Sciatic nerve (tissue), 2 donors: ENCODE measurements around the gene CSNK1D. TPM values are rescaled to one million over a fixed set of nuclear protein-coding genes. Genes with fewer than 3 reads are reported as not detected.

Experiments used
- ATAC-seq: fragments of 200-7000 bp; cut with Tn5 transposase; one replicate; pipeline ENCODE4 v1.9.1; 2020; ENCODE audit warnings: mild to moderate bottlenecking, moderate library complexity
- DNase-seq: peaks from one replicate; pipeline ENCODE4 v3.0.0-alpha.2; 2020; ENCODE audit warnings: low spot score
- intact Hi-C: fragments of 100-400 bp; cut with DNase I; formaldehyde crosslinking; loops from one replicate; pipeline ENCODE4 v1.14.2; 2022
- total RNA-seq: library from RNA; stranded (reverse); fragmentation: NEBNext Ultra II Directional; extraction: Animal tissue kit (Norgen Biotek cat#: 25700); gene quantifications from one replicate; pipeline ENCODE4 v1.2.1, GENCODE V29; 2021
- donor health status: DM: no; HTN: no; CAD: no.
- donor health status: DM: no; HTN: no; CAD: no.

The CSNK1D gene
- total RNA-seq, 1 donor from 2014 or later, result 152 TPM

GRCh38 chr17:82281502-82282238, 8.2 kb upstream of the CSNK1D start:
- intact Hi-C loops, result no loop called here
- ATAC-seq (no peak), DNase-seq (no peak)

- intact Hi-C loops, result no loop called here
- DNase-seq, result no peak
- no peak for ATAC-seq
Observed at GRCh38 chr17:82281076-82281475, 7.6 kb upstream of the CSNK1D start.

DNA sequence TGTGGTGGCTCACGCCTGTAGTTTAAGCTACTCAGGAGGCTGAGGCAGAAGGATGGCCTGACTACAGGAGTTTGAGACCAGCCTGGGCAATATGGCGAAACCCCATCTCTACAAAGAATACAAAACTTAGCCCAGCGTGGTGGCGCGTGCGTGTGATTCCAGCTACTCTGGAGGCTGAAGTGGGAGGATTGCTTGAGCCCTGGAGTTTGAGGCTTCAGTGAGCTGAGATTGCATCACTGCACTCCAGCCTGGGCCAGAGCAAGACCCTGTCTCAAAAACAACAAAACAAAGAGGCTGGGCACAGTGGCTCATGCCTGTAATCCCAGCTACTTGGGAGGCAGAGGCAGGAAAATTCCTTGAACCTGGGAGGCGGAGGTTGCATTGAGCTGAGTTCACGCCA, 7.0 kb upstream of the CSNK1D start:
- DNase-seq (no peak), ATAC-seq (no peak)
- intact Hi-C loops, result no loop called here

DNA sequence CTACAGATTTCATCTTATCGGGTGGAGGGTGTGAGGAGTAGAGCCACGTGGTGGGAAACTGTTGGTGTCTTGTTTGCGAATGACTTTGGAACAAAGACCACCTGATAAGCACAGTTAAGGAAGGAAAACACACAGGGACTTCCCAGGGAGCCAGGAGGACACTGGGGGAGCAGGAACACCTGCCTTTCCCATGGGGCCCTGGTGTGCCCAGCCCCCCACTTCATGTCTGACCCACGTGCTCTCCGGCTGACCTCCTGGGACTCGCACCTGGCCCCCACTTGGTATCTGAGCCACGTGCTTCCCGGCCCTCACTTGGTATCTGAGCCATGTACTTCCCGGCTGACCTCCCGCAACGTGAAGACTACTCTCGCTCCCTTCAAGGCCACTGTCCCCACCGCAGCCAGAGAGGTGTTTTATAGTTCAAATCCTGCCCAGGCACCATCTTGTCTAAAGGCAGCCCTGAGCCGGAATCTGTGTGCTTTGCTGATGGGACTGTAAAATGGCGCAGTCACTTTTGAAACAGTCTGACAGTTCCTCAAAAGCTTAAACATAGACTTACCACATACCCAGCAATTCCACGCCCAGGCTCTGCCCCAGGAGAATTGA, 5.4 kb upstream of the CSNK1D start:
- ATAC-seq (no peak), DNase-seq (no peak)
- intact Hi-C loops, result no loop called here

DNA sequence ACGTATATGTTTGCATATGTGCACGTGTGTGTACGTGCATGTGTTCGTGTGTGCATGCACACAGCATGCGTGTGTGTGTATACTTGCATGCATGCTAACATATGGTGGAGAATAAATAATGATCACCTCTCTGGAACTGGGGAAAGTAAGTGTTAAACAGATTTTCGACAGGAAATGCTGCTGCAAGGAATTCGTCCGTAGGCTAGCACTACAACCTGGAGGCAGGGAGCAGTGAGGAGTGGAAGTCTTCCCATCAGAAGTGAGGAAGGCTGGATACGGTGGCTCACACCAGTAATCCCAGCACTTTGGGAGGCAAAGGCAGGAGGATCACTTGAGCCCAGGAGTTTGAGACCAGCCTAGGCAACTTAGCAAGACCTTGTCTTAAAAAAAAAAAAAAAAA, 4.8 kb upstream of the CSNK1D start:
- no peak for DNase-seq
- intact Hi-C loops, result no loop called here
- ATAC-seq, result no peak

DNA sequence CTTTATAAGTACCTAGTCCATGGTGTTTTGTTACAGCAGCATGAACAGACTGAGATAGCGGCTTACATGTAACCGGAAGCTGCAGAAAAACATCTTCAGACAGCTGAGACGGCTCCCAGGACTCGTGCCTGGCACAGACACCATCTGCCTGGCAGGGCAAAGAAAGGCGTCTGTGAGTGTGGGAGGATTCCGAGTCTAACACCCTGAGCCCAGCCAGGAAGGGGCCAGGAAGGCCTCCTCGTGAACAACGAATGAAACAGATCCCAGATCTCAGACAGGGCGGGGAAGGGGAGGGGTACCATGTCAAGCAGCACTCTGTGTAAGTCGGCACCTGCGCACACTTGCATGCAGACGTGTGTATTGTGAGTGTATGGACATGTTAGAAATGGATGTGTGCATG, 4.4 kb upstream of the CSNK1D start:
- ATAC-seq (no peak), DNase-seq (no peak)
- intact Hi-C loops, result no loop called here

DNA sequence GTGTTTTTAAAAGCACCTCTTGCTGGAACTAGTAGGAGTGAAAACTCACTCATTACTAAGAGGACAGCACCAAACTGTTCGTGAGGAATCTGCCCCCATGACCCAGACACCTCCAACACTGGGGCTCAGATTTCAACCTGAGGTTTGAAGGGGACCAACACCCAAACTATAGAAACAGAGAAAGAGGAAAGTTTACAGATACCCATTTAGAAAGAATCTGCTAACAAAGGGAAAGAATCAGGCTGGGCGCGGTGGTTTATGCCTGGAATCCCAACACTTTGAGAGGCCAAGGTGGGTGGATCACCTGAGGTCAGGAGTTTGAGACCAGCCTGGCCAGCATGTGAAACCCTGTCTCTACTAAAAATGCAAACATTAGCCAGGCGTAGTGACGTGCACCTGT, 3.4 kb upstream of the CSNK1D start:
- no peak for ATAC-seq

DNA sequence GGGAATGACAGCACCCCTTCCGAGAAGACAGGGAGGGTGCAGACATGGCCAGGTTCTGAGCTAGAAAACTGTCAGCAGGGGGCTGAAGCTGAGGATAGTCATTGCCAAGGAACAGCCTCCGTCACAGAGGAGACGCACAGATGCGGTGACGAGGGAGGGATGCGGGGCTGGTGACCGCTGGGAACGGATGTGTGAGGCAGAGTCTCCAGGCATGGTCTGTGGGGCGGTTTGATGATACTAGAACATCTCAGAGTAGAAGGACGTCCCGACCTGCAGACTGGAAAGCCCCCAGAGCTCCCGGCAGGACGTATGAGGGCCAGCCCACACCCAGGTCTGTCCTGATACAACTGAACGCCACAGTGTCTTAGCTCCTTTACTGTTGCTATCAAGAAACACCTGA, 1.8 kb upstream of the CSNK1D start:
- ATAC-seq, result no peak
- DNase-seq, result no peak
- intact Hi-C loops, result no loop called here

More for the DNA sequence above, 3.4 kb upstream of the CSNK1D start:
- intact Hi-C loops, result no loop called here
- DNase-seq, result no peak

- DNase-seq, result no peak
- intact Hi-C loops, result no loop called here
- ATAC-seq, result no peak
Observed at GRCh38 chr17:82274134-82275020, 877 bp upstream of the CSNK1D start.

DNA sequence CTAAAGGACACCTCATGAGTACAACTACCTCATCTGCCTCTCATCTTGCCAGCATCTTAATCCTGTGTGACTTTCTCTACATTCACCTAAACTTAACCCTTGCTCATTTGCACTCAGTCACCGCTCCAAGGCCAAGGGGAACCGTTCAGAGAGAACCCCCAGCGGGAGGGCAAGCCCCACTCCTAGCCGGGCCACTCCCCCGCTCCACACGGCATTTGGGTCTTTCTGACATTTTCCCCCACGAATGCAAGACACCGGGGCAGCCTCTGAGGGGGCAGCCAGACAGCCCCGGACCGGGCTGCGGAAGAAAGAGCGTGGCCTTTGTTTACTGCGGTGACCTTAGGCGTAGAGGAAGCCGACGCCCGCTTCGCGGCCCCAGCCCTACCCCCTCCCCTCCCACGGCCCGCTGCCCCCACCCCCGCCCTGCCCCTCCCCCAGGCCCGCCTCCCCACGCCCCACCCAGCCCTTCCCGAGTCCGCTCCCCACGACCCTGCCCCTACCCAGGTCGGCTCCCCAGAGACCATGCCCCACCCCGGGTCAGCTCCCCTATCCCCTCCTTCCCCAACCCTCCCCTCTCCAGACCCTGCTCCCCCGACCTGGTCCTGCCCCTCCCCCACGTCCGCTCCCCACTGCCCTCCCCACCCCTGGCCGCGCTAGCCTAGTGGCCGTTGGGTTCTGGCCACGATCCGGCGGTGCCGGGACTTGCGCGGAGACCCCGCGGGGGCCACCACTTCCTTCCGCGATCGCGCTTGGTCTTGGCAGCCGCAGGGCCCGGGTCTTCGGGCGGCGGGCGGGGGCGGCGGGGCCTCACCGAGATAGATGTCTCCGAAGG, 789 bp downstream of the CSNK1D start:
- intact Hi-C loops, result no loop called here
- peak; percentile 15 for ATAC-seq
- DNase-seq, result peak; percentile 79

DNA sequence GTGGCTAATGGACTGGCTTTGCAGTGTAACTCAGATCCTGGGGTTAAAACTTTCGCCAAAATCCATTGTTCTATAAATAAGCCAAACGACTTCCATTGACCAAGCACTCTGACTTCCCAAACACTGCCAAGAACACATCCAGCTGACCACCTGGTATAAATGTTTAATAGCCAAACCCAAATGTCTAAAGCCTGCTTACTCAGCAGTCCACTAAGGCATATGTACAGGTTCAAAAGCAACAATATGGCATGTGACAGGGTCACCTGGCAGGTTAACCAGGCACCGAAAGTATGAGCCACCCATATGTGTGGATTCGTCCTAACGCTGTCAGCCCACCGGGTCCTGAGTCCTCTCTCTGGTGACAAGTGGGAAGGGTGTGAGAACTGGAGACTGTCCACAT, 2.1 kb downstream of the CSNK1D start:
- intact Hi-C loops, result no loop called here
- DNase-seq (no peak), ATAC-seq (no peak)

DNA sequence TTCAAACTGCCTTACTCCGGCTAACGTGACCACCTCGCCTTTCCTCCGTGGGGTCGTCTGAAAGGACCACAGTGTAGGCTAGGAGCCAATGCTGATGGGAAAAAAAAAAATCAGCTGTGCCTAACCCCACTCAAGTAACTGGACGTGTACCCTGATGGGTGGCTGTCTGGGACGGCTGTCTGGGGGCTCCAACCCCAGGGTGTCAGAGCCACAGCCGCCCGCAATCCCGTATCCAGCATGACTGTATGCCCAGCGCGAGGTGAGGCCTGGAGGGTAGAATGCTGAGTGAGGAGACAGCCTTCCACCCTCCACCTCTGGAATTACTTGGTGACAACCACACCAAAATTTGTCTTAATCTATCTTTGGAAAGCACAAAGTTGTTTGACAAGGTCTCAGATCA, 2.8 kb downstream of the CSNK1D start:
- intact Hi-C loops, result no loop called here
- ATAC-seq (no peak), DNase-seq (no peak)

DNA sequence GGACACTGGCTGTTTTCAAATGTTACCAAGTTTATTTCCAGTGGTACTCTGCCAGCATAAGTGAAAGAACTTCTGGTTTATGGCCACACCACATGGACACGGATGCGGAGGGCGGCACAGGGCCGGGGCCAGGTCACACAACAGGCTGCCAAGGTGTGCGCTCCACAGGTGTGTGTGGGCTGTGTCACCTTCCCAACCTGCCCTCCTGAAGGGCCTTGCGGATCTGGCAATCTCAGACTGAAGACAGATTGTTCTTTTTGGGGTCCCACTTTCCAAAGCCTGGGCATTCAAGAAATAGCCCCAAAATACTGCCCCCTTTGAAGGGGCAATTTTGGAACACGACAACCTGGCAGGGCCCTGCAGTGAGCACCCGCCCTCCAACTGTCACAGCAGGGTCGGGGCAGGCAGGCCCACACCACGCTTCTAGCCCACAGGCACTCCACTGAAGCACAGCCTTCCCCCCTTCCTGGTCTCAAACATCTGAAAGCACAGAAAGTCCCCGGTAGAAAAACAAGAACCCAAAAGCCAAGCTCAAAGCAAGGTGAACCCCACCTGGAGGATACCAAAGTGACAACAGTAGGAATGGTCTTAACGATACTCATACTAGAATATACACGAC, 3.5 kb downstream of the CSNK1D start:
- no peak for DNase-seq
- intact Hi-C loops, result no loop called here
- ATAC-seq, result no peak

DNA sequence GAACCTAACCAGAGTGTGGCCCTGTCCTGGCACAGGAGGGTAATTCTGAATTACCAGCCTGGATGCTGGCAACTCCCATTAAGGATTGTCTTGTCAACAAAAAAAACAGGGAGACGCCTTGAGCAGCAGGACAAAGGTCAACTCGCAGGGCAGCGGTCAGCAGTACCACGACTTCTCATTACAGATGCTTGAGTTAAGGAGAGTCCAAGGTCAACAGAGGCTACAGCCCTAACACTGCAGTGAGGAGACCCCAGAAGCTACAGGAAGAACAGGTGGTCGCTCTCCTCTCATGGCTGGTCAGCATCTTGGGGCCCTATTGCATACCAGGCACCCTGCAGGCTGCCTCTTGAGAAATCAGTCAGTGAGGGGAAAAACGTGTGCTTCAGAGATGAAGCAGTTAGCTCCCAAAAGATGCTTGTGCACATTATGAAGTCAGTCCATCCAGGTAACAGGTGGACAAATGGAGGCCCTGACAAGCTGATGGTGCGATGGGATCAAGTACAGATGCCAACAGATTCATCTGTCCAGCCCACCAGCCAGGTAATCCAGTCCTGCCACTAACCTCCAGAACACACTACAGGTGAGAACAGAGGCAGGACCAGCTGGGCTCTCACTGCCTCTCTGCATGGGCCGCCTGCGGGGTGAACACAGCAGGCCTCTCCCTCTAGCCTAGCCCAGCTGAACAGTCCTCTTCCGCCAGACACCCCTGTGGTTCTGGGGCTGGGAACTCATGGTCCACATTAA, 4.2 kb downstream of the CSNK1D start:
- DNase-seq (no peak), ATAC-seq (no peak)
- intact Hi-C loops, result no loop called here

GRCh38 chr17:82267575-82268379, 5.7 kb downstream of the CSNK1D start:
- intact Hi-C loops, result no loop called here
- peak; percentile 98 for ATAC-seq

GRCh38 chr17:82266142-82266541, 7.4 kb downstream of the CSNK1D start:
- DNase-seq (no peak), ATAC-seq (no peak)
- intact Hi-C loops, result no loop called here

More at GRCh38 chr17:82267575-82268379, 5.7 kb downstream of the CSNK1D start:
- peak; percentile 91 for DNase-seq

- intact Hi-C loops, result no loop called here
- ATAC-seq (no peak), DNase-seq (no peak)
Observed at GRCh38 chr17:82263641-82264040, 9.9 kb downstream of the CSNK1D start.
